GM23338 (cell line): Measurements from ENCODE around the gene NDUFB2. TPM values are rescaled to one million over a fixed set of nuclear protein-coding genes. Genes with fewer than 3 reads are reported as not detected.
A peak's percentile ranks its signal among the peaks of the same experiment; 100 is the strongest.

Experiments used
- ATAC-seq: fragments of 200-7000 bp; cut with Tn5 transposase; 3 replicates; pipeline ENCODE4 v1.9.1; 2020
- DNase-seq: peaks from one replicate; pipeline ENCODE4 v3.0.0-alpha.2; 2015; ENCODE audit warnings: low spot score
- H2AFZ ChIP-seq: fragments of 200-600 bp; sonication (generic); 2 replicates; pipeline ENCODE4 v1.8.0; 2016; ENCODE audit warnings: antibody characterized with exemption, mild to moderate bottlenecking, moderate library complexity
- H3F3A ChIP-seq: fragments of 200-600 bp; sonication (generic); replicated peaks from 2 replicates; pipeline ENCODE4 v1.8.0; 2017; ENCODE audit warnings: antibody characterized with exemption, mixed run types, low read depth
- H3K27ac ChIP-seq: fragments of 200-600 bp; sonication (generic); 2 replicates; pipeline ENCODE4 v1.6.1; 2016; ENCODE audit warnings: low read depth
- H3K27me3 ChIP-seq: fragments of 200-600 bp; sonication (generic); 2 replicates; pipeline ENCODE4 v1.8.0; 2016; ENCODE audit warnings: mild to moderate bottlenecking, mixed run types, moderate library complexity; ENCODE audit not compliant: insufficient read depth
- H3K36me3 ChIP-seq: fragments of 200-600 bp; sonication (generic); 2 replicates; pipeline ENCODE4 v1.8.0; 2016; ENCODE audit warnings: mild to moderate bottlenecking; ENCODE audit not compliant: insufficient read depth
- H3K4me1 ChIP-seq: fragments of 200-600 bp; sonication (generic); 2 replicates; pipeline ENCODE4 v1.8.0; 2016; ENCODE audit warnings: mild to moderate bottlenecking, moderate library complexity; ENCODE audit not compliant: insufficient read depth
- H3K4me2 ChIP-seq: fragments of 200-600 bp; sonication (generic); 2 replicates; pipeline ENCODE4 v1.7.1; 2017; ENCODE audit warnings: mixed run types
- H3K4me3 ChIP-seq: fragments of 200-600 bp; sonication (generic); 2 replicates; pipeline ENCODE4 v1.6.1; 2016; ENCODE audit warnings: mixed run types
- H3K79me2 ChIP-seq: fragments of 200-600 bp; sonication (generic); replicated peaks from 2 replicates; pipeline ENCODE4 v1.8.0; 2017; ENCODE audit warnings: mild to moderate bottlenecking; ENCODE audit not compliant: insufficient read depth
- H3K9me2 ChIP-seq: fragments of 200-600 bp; sonication (generic); 2 replicates; pipeline ENCODE4 v1.8.0; 2017; ENCODE audit not compliant: insufficient read depth
- H4K20me1 ChIP-seq: fragments of 200-600 bp; sonication (generic); replicated peaks from 2 replicates; pipeline ENCODE4 v1.8.0; 2017; ENCODE audit warnings: mild to moderate bottlenecking; ENCODE audit not compliant: insufficient read depth
- H3K27ac Mint-ChIP-seq: 2 replicates; pipeline ENCODE4 v1.8.0; 2020; ENCODE audit warnings: inconsistent platforms, mild to moderate bottlenecking, moderate library complexity, mixed read lengths
- H3K27me3 Mint-ChIP-seq: 3 replicates; pipeline ENCODE4 v1.8.0; 2022; ENCODE audit warnings: low read depth, mild to moderate bottlenecking, moderate library complexity, mixed read lengths, inconsistent platforms; ENCODE audit not compliant: insufficient read depth, poor library complexity
- H3K36me3 Mint-ChIP-seq: 3 replicates; pipeline ENCODE4 v1.8.0; 2021; ENCODE audit warnings: low read depth, mild to moderate bottlenecking, inconsistent platforms, moderate library complexity, mixed read lengths
- H3K4me1 Mint-ChIP-seq: 3 replicates; pipeline ENCODE4 v1.8.0; 2020; ENCODE audit warnings: mild to moderate bottlenecking, inconsistent platforms, mixed read lengths
- H3K4me3 Mint-ChIP-seq: 3 replicates; pipeline ENCODE4 v1.8.0; 2021; ENCODE audit warnings: moderate library complexity, mild to moderate bottlenecking, inconsistent platforms, mixed read lengths
- H3K9me3 Mint-ChIP-seq: 3 replicates; pipeline ENCODE4 v1.8.0; 2020; ENCODE audit warnings: moderate library complexity, mild to moderate bottlenecking, inconsistent platforms, mixed read lengths
- CREB1 ChIP-seq: fragments of 250-450 bp; sonication (Bioruptor Pico); IDR thresholded peaks from 2 replicates; pipeline ENCODE4 v1.5.0; 2020; ENCODE audit warnings: low read depth, mild to moderate bottlenecking, moderate library complexity
- EZH2 ChIP-seq: fragments of 200-600 bp; sonication (generic); IDR thresholded peaks from one replicate; pipeline ENCODE4 v1.8.0; 2017; ENCODE audit warnings: antibody characterized with exemption, mild to moderate bottlenecking, low read depth; ENCODE audit not compliant: unreplicated experiment
- EZH2phosphoT487 ChIP-seq: fragments of 200-600 bp; sonication (generic); IDR thresholded peaks from one replicate; pipeline ENCODE4 v1.8.1; 2018; ENCODE audit warnings: antibody characterized with exemption; ENCODE audit not compliant: unreplicated experiment
- JUNB ChIP-seq: IDR thresholded peaks from one replicate; pipeline ENCODE4 v1.6.1; 2016; ENCODE audit warnings: antibody characterized with exemption; ENCODE audit not compliant: unreplicated experiment
- NANOG ChIP-seq: IDR thresholded peaks from 2 replicates; pipeline ENCODE4 v1.6.1; 2016; ENCODE audit warnings: antibody characterized with exemption, borderline replicate concordance
- POLR2AphosphoS5 ChIP-seq: IDR thresholded peaks from 2 replicates; pipeline ENCODE4 v1.6.1; 2016; ENCODE audit warnings: antibody characterized with exemption, low read depth
- STAT1 ChIP-seq: IDR thresholded peaks from one replicate; pipeline ENCODE4 v1.6.1; 2016; ENCODE audit warnings: antibody characterized with exemption; ENCODE audit not compliant: unreplicated experiment
- ZNF114 ChIP-seq: fragments of 250-450 bp; sonication (Bioruptor Pico); IDR thresholded peaks from 2 replicates; pipeline ENCODE4 v1.5.0; 2020; ENCODE audit warnings: mild to moderate bottlenecking, moderate library complexity
- ZNF331 ChIP-seq: fragments of 250-450 bp; sonication (Bioruptor Pico); IDR thresholded peaks from 2 replicates; pipeline ENCODE4 v1.5.0; 2020; ENCODE audit warnings: low read depth, mild to moderate bottlenecking, moderate library complexity
- polyA plus RNA-seq: library from polyadenylated mRNA; unstranded; fragments of >200 nt; fragmentation: Nextera tagmentation; extraction: Ambion mirVana; gene quantifications from 2 replicates; pipeline ENCODE4 v1.2.1, GENCODE V29; 2016
- total RNA-seq: library from RNA; depleted of rRNA; stranded (reverse); fragments of >200 nt; shearing (Covaris generic); gene quantifications from 2 replicates; pipeline ENCODE4 v1.2.3, GENCODE V29; 2014
- TF ChIP-seq, protein P1 (sequence below), 2 experiments: fragments of 200-600 bp in 1 of 2; sonication (generic) in 1 of 2; conservative IDR thresholded peaks; 2 replicates each; pipeline versions ENCODE4 v1.5.1 to v1.6.1; 2016 to 2017; ENCODE audit warnings: antibody characterized with exemption in 2 of 2, low read depth in 2 of 2, mild to moderate bottlenecking in 2 of 2, moderate library complexity in 1 of 2
- TF ChIP-seq, protein P2 (sequence below): fragments of 250-450 bp; sonication (Bioruptor Pico); IDR thresholded peaks from 2 replicates; pipeline ENCODE4 v1.5.0; 2020; ENCODE audit warnings: mild to moderate bottlenecking, moderate library complexity
- TF ChIP-seq, protein P3 (sequence below): IDR thresholded peaks from 2 replicates; pipeline ENCODE4 v1.6.1; 2016; ENCODE audit warnings: antibody characterized with exemption
- TF ChIP-seq, protein P4 (sequence below): IDR thresholded peaks from one replicate; pipeline ENCODE4 v1.6.1; 2018; ENCODE audit warnings: antibody characterized with exemption; ENCODE audit not compliant: unreplicated experiment

The NDUFB2 gene
- total and polyA plus RNA-seq, 2 experiments from 2014 or later: 306 to 382 TPM

DNA sequence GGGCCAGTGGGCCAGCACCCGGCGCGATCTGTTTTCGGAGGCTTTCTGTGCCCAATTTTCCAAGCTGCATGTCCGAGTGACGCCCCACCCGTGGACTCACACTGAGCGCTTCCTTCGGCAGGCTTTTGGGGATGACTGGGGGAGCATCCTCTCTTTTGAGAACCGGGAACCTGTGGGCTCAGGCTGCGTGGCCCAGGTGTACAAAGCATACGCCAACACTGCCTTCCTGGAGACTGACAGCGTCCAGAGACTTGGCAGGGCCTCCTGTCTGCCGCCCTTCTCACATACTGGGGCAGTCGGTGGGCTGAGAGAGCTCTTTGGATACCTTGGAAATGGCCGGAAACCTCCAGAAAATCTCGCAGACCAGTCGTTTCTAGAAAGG is 22.7 kb upstream of the NDUFB2 start:
- TF ChIP-seq, protein P1, sequence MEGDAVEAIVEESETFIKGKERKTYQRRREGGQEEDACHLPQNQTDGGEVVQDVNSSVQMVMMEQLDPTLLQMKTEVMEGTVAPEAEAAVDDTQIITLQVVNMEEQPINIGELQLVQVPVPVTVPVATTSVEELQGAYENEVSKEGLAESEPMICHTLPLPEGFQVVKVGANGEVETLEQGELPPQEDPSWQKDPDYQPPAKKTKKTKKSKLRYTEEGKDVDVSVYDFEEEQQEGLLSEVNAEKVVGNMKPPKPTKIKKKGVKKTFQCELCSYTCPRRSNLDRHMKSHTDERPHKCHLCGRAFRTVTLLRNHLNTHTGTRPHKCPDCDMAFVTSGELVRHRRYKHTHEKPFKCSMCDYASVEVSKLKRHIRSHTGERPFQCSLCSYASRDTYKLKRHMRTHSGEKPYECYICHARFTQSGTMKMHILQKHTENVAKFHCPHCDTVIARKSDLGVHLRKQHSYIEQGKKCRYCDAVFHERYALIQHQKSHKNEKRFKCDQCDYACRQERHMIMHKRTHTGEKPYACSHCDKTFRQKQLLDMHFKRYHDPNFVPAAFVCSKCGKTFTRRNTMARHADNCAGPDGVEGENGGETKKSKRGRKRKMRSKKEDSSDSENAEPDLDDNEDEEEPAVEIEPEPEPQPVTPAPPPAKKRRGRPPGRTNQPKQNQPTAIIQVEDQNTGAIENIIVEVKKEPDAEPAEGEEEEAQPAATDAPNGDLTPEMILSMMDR (conservative IDR thresholded peaks at IDR 0.05; ENCODE audit: low read depth in 2 of 2): no peak
- TF ChIP-seq CREB1 (CRISPR knock-in tag) (no peak), POLR2AphosphoS5 (no peak), ZNF331 (CRISPR knock-in tag) (no peak), ZNF114 (CRISPR knock-in tag) (no peak), EZH2 (no peak), EZH2phosphoT487 (no peak), STAT1 (no peak), NANOG (no peak), JUNB (no peak)
- TF ChIP-seq, protein P2, sequence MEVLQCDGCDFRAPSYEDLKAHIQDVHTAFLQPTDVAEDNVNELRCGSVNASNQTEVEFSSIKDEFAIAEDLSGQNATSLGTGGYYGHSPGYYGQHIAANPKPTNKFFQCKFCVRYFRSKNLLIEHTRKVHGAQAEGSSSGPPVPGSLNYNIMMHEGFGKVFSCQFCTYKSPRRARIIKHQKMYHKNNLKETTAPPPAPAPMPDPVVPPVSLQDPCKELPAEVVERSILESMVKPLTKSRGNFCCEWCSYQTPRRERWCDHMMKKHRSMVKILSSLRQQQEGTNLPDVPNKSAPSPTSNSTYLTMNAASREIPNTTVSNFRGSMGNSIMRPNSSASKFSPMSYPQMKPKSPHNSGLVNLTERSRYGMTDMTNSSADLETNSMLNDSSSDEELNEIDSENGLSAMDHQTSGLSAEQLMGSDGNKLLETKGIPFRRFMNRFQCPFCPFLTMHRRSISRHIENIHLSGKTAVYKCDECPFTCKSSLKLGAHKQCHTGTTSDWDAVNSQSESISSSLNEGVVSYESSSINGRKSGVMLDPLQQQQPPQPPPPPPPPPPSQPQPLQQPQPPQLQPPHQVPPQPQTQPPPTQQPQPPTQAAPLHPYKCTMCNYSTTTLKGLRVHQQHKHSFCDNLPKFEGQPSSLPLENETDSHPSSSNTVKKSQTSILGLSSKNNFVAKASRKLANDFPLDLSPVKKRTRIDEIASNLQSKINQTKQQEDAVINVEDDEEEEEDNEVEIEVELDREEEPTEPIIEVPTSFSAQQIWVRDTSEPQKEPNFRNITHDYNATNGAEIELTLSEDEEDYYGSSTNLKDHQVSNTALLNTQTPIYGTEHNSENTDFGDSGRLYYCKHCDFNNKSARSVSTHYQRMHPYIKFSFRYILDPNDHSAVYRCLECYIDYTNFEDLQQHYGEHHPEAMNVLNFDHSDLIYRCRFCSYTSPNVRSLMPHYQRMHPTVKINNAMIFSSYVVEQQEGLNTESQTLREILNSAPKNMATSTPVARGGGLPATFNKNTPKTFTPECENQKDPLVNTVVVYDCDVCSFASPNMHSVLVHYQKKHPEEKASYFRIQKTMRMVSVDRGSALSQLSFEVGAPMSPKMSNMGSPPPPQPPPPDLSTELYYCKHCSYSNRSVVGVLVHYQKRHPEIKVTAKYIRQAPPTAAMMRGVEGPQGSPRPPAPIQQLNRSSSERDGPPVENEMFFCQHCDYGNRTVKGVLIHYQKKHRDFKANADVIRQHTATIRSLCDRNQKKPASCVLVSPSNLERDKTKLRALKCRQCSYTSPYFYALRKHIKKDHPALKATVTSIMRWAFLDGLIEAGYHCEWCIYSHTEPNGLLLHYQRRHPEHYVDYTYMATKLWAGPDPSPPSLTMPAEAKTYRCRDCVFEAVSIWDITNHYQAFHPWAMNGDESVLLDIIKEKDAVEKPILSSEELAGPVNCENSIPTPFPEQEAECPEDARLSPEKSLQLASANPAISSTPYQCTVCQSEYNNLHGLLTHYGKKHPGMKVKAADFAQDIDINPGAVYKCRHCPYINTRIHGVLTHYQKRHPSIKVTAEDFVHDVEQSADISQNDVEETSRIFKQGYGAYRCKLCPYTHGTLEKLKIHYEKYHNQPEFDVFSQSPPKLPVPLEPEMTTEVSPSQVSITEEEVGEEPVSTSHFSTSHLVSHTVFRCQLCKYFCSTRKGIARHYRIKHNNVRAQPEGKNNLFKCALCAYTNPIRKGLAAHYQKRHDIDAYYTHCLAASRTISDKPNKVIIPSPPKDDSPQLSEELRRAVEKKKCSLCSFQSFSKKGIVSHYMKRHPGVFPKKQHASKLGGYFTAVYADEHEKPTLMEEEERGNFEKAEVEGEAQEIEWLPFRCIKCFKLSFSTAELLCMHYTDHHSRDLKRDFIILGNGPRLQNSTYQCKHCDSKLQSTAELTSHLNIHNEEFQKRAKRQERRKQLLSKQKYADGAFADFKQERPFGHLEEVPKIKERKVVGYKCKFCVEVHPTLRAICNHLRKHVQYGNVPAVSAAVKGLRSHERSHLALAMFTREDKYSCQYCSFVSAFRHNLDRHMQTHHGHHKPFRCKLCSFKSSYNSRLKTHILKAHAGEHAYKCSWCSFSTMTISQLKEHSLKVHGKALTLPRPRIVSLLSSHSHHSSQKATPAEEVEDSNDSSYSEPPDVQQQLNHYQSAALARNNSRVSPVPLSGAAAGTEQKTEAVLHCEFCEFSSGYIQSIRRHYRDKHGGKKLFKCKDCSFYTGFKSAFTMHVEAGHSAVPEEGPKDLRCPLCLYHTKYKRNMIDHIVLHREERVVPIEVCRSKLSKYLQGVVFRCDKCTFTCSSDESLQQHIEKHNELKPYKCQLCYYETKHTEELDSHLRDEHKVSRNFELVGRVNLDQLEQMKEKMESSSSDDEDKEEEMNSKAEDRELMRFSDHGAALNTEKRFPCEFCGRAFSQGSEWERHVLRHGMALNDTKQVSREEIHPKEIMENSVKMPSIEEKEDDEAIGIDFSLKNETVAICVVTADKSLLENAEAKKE (CRISPR knock-in tag): no peak
- TF ChIP-seq, protein P3, sequence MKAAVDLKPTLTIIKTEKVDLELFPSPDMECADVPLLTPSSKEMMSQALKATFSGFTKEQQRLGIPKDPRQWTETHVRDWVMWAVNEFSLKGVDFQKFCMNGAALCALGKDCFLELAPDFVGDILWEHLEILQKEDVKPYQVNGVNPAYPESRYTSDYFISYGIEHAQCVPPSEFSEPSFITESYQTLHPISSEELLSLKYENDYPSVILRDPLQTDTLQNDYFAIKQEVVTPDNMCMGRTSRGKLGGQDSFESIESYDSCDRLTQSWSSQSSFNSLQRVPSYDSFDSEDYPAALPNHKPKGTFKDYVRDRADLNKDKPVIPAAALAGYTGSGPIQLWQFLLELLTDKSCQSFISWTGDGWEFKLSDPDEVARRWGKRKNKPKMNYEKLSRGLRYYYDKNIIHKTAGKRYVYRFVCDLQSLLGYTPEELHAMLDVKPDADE: no peak
- TF ChIP-seq, protein P4, sequence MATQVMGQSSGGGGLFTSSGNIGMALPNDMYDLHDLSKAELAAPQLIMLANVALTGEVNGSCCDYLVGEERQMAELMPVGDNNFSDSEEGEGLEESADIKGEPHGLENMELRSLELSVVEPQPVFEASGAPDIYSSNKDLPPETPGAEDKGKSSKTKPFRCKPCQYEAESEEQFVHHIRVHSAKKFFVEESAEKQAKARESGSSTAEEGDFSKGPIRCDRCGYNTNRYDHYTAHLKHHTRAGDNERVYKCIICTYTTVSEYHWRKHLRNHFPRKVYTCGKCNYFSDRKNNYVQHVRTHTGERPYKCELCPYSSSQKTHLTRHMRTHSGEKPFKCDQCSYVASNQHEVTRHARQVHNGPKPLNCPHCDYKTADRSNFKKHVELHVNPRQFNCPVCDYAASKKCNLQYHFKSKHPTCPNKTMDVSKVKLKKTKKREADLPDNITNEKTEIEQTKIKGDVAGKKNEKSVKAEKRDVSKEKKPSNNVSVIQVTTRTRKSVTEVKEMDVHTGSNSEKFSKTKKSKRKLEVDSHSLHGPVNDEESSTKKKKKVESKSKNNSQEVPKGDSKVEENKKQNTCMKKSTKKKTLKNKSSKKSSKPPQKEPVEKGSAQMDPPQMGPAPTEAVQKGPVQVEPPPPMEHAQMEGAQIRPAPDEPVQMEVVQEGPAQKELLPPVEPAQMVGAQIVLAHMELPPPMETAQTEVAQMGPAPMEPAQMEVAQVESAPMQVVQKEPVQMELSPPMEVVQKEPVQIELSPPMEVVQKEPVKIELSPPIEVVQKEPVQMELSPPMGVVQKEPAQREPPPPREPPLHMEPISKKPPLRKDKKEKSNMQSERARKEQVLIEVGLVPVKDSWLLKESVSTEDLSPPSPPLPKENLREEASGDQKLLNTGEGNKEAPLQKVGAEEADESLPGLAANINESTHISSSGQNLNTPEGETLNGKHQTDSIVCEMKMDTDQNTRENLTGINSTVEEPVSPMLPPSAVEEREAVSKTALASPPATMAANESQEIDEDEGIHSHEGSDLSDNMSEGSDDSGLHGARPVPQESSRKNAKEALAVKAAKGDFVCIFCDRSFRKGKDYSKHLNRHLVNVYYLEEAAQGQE: no peak
- Histone ChIP-seq H3F3A (0 out of 2 replicates have a peak, but pooled peaks cover 3% of the 10 kb centered on the region), H3K4me2 (peak overlapping the region; percentile 93), H3K27ac (no peak overlapping the region), H2AFZ (peak overlapping the region; percentile 90), H3K36me3 (no peaks in the 10 kb centered on the region), H3K4me1 (peaks cover 25% of the 10 kb centered on the region), H3K27me3 (0 out of 2 replicates have a peak, but pooled peaks cover 5% of the 10 kb centered on the region), H3K79me2 (no peaks in the 10 kb centered on the region), H3K4me3 (peak overlapping the region; percentile 72), H4K20me1 (peaks cover 6% of the 10 kb centered on the region; the same call in 1 of the 2 replicates), H3K9me2 (no peaks in the 10 kb centered on the region)
- no peaks in the 10 kb centered on the region; the same call in 2 of the 3 replicates for H3K36me3 Mint-ChIP-seq
- no peaks in the 10 kb centered on the region; the same call in 2 of the 3 replicates for H3K9me3 Mint-ChIP-seq
- peaks cover 21% of the 10 kb centered on the region for H3K27me3 Mint-ChIP-seq
- H3K4me1 Mint-ChIP-seq: peaks cover 17% of the 10 kb centered on the region
- DNase-seq (peak; percentile 35), ATAC-seq (peak; percentile 5)
- H3K4me3 Mint-ChIP-seq: peak overlapping the region; percentile 75
- no peak overlapping the region for H3K27ac Mint-ChIP-seq
